IMR-90 (cell line): ENCODE results near the gene KLHL12. TPM values are rescaled to one million over a fixed set of nuclear protein-coding genes. Genes with fewer than 3 reads are reported as not detected.

ENCODE experiments used
- ATAC-seq: fragments of 200-7000 bp; cut with Tn5 transposase; 2 replicates; pipeline ENCODE4 v1.9.1; 2020; ENCODE audit warnings: low read depth, mild to moderate bottlenecking, moderate library complexity
- BruUV-seq: library from RNA; stranded (reverse); fragments of 400-500 nt; replicated peaks from 2 replicates; lab custom pipeline; 2021; lab: Mats Ljungman, UMichigan
- CTCF ChIA-PET: fragments of 300-600 bp; formaldehyde crosslinking; extraction: SDS; loops from one replicate; lab custom pipeline; 2021; ENCODE audit warnings: antibody characterized with exemption; lab: Yijun Ruan, JAX
- POLR2A ChIA-PET: fragments of 300-600 bp; sonication (Branson Sonifier 250); formaldehyde crosslinking; loops from one replicate; lab custom pipeline; 2022; ENCODE audit warnings: antibody characterized with exemption; ENCODE audit not compliant: unreplicated experiment; lab: Charles Lee
- DNase-seq: peaks from one replicate; pipeline ENCODE4 v3.0.0; 2013
- H2AFZ ChIP-seq: replicated peaks from 2 replicates; pipeline ENCODE3; 2013; ENCODE audit warnings: low read length, mild to moderate bottlenecking; ENCODE audit not compliant: poor library complexity
- H2AK5ac ChIP-seq: 2 replicates; pipeline ENCODE4 v1.6.1; 2013; ENCODE audit warnings: low read depth, low read length, inconsistent platforms
- H2AK9ac ChIP-seq: replicated peaks from 2 replicates; pipeline ENCODE3; 2013; ENCODE audit warnings: mild to moderate bottlenecking, low read depth, low read length, moderate library complexity; ENCODE audit not compliant: poor library complexity
- H2BK120ac ChIP-seq: 2 replicates; pipeline ENCODE4 v1.6.1; 2013; ENCODE audit warnings: low read depth, low read length, inconsistent platforms
- H2BK15ac ChIP-seq: 3 replicates; pipeline ENCODE4 v1.6.1; 2013; ENCODE audit warnings: low read depth, low read length, inconsistent platforms
- H2BK20ac ChIP-seq: 2 replicates; pipeline ENCODE4 v1.6.1; 2013; ENCODE audit warnings: low read depth, mild to moderate bottlenecking, inconsistent platforms, low read length, moderate library complexity
- H2BK5ac ChIP-seq: 2 replicates; pipeline ENCODE4 v1.6.1; 2013; ENCODE audit warnings: mild to moderate bottlenecking, low read depth, low read length, inconsistent platforms; ENCODE audit not compliant: poor library complexity, severe bottlenecking
- H3K14ac ChIP-seq: replicated peaks from 2 replicates; pipeline ENCODE4 v1.6.1; 2013; ENCODE audit warnings: low read depth, low read length, inconsistent platforms
- H3K18ac ChIP-seq: 2 replicates; pipeline ENCODE4 v1.6.1; 2013; ENCODE audit warnings: low read depth, low read length, control low read depth
- H3K23ac ChIP-seq: 2 replicates; pipeline ENCODE4 v1.6.1; 2013; ENCODE audit warnings: low read depth, low read length, inconsistent platforms
- H3K27ac ChIP-seq: 2 replicates; pipeline ENCODE4 v1.5.1; 2013; ENCODE audit warnings: mild to moderate bottlenecking, control low read depth, low read length; ENCODE audit not compliant: insufficient read depth
- H3K27me3 ChIP-seq: 2 replicates; pipeline ENCODE4 v1.6.1; 2013; ENCODE audit warnings: low read length; ENCODE audit not compliant: control insufficient read depth, insufficient read depth
- H3K36me3 ChIP-seq: 2 replicates; pipeline ENCODE4 v1.6.1; 2013; ENCODE audit warnings: low read length, mixed read lengths; ENCODE audit not compliant: control insufficient read depth, insufficient read depth
- H3K4ac ChIP-seq: 2 replicates; pipeline ENCODE4 v1.6.1; 2013; ENCODE audit warnings: low read depth, low read length, inconsistent platforms
- H3K4me1 ChIP-seq: 2 replicates; pipeline ENCODE4 v1.6.1; 2013; ENCODE audit warnings: low read length, mixed read lengths; ENCODE audit not compliant: control insufficient read depth, insufficient read depth
- H3K4me2 ChIP-seq: 2 replicates; pipeline ENCODE4 v1.6.1; 2013; ENCODE audit warnings: low read depth, mild to moderate bottlenecking, control low read depth, low read length, moderate library complexity
- H3K4me3 ChIP-seq: 2 replicates; pipeline ENCODE4 v1.5.1; 2013; ENCODE audit warnings: low read depth, mild to moderate bottlenecking, control low read depth, low read length, moderate library complexity; ENCODE audit not compliant: insufficient read depth
- H3K56ac ChIP-seq: 2 replicates; pipeline ENCODE4 v1.6.1; 2013; ENCODE audit warnings: low read length, inconsistent platforms; ENCODE audit not compliant: insufficient read depth; ENCODE audit errors: extremely low read depth
- H3K79me1 ChIP-seq, 2 experiments: 2 replicates each; pipeline ENCODE4 v1.6.1; 2013; ENCODE audit warnings: low read length in 2 of 2, inconsistent platforms in 1 of 2, low read depth in 1 of 2
- H3K9ac ChIP-seq: 2 replicates; pipeline ENCODE4 v1.6.1; 2013; ENCODE audit warnings: low read depth, low read length, control low read depth
- H3K9me1 ChIP-seq: 2 replicates; pipeline ENCODE4 v1.6.1; 2013; ENCODE audit warnings: low read length, inconsistent platforms; ENCODE audit not compliant: insufficient read depth
- H3K9me3 ChIP-seq: 2 replicates; pipeline ENCODE4 v1.6.1; 2013; ENCODE audit warnings: low read length; ENCODE audit not compliant: control insufficient read depth, insufficient read depth
- H4K20me1 ChIP-seq: 2 replicates; pipeline ENCODE4 v1.6.1; 2013; ENCODE audit warnings: low read length, inconsistent platforms; ENCODE audit not compliant: insufficient read depth
- H4K5ac ChIP-seq: 2 replicates; pipeline ENCODE4 v1.6.1; 2013; ENCODE audit warnings: mild to moderate bottlenecking, low read depth, low read length, control low read depth
- H4K8ac ChIP-seq, 2 experiments: 2 replicates each; pipeline ENCODE4 v1.6.1; 2013; ENCODE audit warnings: low read depth in 2 of 2, low read length in 2 of 2, control low read depth in 1 of 2, inconsistent platforms in 1 of 2
- H4K91ac ChIP-seq: 2 replicates; pipeline ENCODE4 v1.6.1; 2013; ENCODE audit warnings: low read depth, low read length, inconsistent platforms; ENCODE audit not compliant: insufficient read depth
- CEBPB ChIP-seq: IDR thresholded peaks from 2 replicates; pipeline ENCODE4 v1.6.1; 2012; ENCODE audit warnings: low read depth, low read length, improper control_type of control experiment
- FOS ChIP-seq: fragments of 150-350 bp; IDR thresholded peaks from 2 replicates; pipeline ENCODE4 v1.6.1; 2016; ENCODE audit warnings: low read depth, low read length
- MAZ ChIP-seq: IDR thresholded peaks from 2 replicates; pipeline ENCODE4 v1.6.1; 2012; ENCODE audit warnings: low read depth, mild to moderate bottlenecking, low read length, improper control_type of control experiment, moderate library complexity, borderline replicate concordance
- MXI1 ChIP-seq: IDR thresholded peaks from 2 replicates; pipeline ENCODE4 v1.6.1; 2012; ENCODE audit warnings: low read depth, mild to moderate bottlenecking, low read length, moderate library complexity, borderline replicate concordance
- WGBS, 2 experiments: methylation state at CpG; one replicate each; pipeline versions ENCODE4 v1.1.5 to v1.1.7; 2013; ENCODE audit warnings: missing lambda C conversion rate in 2 of 2; ENCODE audit not compliant: insufficient read length in 1 of 2; ENCODE audit errors: extremely low coverage in 2 of 2; 5-methylcytosine and 5-hydroxymethylcytosine counted together
- dilution Hi-C: fragments of 300-500 bp; cut with HindIII; formaldehyde crosslinking; loops from one replicate; pipeline ENCODE4 v1.14.3; 2018; ENCODE audit warnings: low sequenced_read_pairs; ENCODE audit not compliant: unreplicated experiment
- in situ Hi-C: fragments of 300-500 bp; cut with MboI; formaldehyde crosslinking; loops from 3 replicates; pipeline ENCODE4 v1.14.3; 2019; ENCODE audit warnings: low sequenced_read_pairs, inconsistent platforms, mixed read lengths
- intact Hi-C: fragments of 100-400 bp; cut with micrococcal nuclease; formaldehyde crosslinking; loops from 2 replicates; pipeline ENCODE4 v1.10.0; 2022
- polyA plus RNA-seq, 3 experiments: library from polyadenylated mRNA; depleted of rRNA; stranded (reverse); fragments of >200 nt; gene quantifications; 2 replicates each; pipeline ENCODE4 v1.2.3, GENCODE V29; 2012; ENCODE audit warnings: low replicate concordance in 1 of 3
- total RNA-seq: library from RNA; depleted of rRNA; stranded (reverse); fragments of >200 nt; gene quantifications from 2 replicates; pipeline ENCODE4 v1.2.3, GENCODE V29; 2012

KLHL12 gene
- total and polyA plus RNA-seq, 2 of the 4 experiments (the other 2 are of a cell fraction), result 17.2 to 38.4 TPM

DNA sequence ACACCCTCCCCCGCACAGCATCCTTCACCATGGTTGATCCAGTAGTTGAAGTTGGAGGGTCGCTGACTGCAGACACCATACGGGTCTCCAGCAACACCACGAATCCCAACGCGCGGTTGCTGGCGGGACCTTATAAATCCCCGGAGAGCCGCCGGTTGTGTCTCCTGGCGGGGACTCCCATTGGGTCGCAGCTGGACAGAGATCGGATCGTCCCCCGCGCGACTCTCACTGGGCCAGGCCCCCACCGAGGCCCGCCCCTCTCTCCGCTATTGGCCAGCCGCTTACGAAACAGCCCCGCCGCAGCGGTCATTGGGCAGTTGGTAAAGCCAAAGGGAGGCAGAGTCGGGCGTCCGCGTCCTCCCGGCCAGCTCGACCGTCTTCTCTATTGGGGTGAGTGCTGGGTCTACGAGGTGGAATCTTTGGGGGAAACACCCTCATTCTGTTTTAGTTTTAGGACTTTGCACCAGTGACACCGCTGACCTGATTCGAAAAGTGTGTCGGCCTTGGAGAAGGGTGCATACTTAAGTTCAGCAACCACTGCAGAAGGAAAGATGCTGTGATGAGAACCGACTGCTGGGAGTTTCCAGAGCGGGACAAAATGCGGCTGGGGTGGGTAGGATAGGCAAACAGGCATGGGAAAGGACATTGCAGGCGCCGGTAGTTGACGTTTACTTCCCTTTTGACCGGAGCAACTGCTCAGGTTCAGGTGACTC, 65.5 kb downstream of the KLHL12 start:
- H4K5ac ChIP-seq, result no peak overlapping the region
- no peak overlapping the region for H3K18ac ChIP-seq
- no peak overlapping the region for H3K4ac ChIP-seq
- no peak overlapping the region for H3K56ac ChIP-seq
- H3K27me3 ChIP-seq, result peaks cover 4% of the 10 kb centered on the region; the same call in 1 of the 2 replicates
- ATAC-seq (peak; percentile 100), DNase-seq (peak; percentile 86)
- no peak overlapping the region for H2BK5ac ChIP-seq
- H3K9me3 ChIP-seq, result no peaks in the 10 kb centered on the region
- in situ Hi-C loops (no loop called here), dilution Hi-C loops (no loop called here), intact Hi-C loops (loop anchor here (2.0 kb wide), 1 partner anchor 51 kb away; the partner anchor contains the start of gene PCAT6)
- peak overlapping the region; percentile 93 for H2AFZ ChIP-seq
- H3K23ac ChIP-seq, result no peak overlapping the region; the same call in 1 of the 2 replicates
- CTCF ChIA-PET, result no interaction called here
- H3K4me1 ChIP-seq, result no peaks in the 10 kb centered on the region
- H3K27ac ChIP-seq, result no peak overlapping the region
- H3K14ac ChIP-seq, result no peak overlapping the region
- no peak overlapping the region for H2BK20ac ChIP-seq
- no peak overlapping the region for H4K91ac ChIP-seq
- H3K9ac ChIP-seq, result peak overlapping the region; percentile 19; the same call in 1 of the 2 replicates
- 3% methylated on average over 9 of the region's 44 CpGs; no CpG with 5 or more reads in 1 of the 2 experiments for WGBS, 2 experiments
- peak overlapping the region; percentile 99 for H3K4me2 ChIP-seq
- H2BK15ac ChIP-seq, result no peak overlapping the region
- H3K9me1 ChIP-seq, result no peaks in the 10 kb centered on the region
- peak overlapping the region; percentile 81 for H3K4me3 ChIP-seq
- TF ChIP-seq FOS (0 out of 2 replicates have a peak, but pooled peaks have one; percentile 23), MAZ (peak; percentile 86; the same call in 1 of the 2 replicates), MXI1 (no peak), CEBPB (peak; percentile 89)
- no peak overlapping the region for H2BK120ac ChIP-seq
- no TSS peak for BruUV-seq
- H3K79me1 ChIP-seq, result no peaks in the 10 kb centered on the region
- POLR2A ChIA-PET, result interaction anchor here (1.0 kb wide), 1 partner anchor 15 kb away, joined by 4 read pairs; no protein-coding TSS in a partner anchor
- no peak overlapping the region for H4K8ac ChIP-seq
- no peak overlapping the region for H2AK5ac ChIP-seq
- no peaks in the 10 kb centered on the region for H3K36me3 ChIP-seq
- H4K20me1 ChIP-seq, result no peaks in the 10 kb centered on the region
- no peak overlapping the region for H2AK9ac ChIP-seq
